ENCODE results near the gene FGD2.

DNA sequence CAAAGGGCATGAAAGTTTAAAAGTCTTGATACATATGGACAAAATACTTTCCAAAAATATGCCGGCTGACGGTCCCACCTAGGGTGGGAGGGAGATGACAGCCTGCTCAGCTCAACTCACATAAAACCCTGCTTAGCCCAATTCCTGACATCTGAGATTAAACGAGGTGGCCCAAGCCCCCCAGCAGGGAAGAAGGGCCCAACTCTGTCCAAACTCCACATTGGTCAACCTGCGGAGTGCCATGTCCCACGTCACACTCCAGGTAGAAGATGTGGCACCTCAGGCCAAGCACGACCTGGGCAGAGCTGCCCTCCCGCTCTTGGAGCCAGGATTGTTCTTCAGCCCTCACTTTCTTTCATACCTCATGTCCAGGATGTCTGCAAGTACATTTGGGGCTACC lies 48.2 kb downstream of the FGD2 start:
- TF ChIP-seq, protein P1, sequence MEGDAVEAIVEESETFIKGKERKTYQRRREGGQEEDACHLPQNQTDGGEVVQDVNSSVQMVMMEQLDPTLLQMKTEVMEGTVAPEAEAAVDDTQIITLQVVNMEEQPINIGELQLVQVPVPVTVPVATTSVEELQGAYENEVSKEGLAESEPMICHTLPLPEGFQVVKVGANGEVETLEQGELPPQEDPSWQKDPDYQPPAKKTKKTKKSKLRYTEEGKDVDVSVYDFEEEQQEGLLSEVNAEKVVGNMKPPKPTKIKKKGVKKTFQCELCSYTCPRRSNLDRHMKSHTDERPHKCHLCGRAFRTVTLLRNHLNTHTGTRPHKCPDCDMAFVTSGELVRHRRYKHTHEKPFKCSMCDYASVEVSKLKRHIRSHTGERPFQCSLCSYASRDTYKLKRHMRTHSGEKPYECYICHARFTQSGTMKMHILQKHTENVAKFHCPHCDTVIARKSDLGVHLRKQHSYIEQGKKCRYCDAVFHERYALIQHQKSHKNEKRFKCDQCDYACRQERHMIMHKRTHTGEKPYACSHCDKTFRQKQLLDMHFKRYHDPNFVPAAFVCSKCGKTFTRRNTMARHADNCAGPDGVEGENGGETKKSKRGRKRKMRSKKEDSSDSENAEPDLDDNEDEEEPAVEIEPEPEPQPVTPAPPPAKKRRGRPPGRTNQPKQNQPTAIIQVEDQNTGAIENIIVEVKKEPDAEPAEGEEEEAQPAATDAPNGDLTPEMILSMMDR (IDR thresholded peaks at IDR 0.05), result no peak
- TF ChIP-seq POLR2A (IDR thresholded peaks at IDR 0.05), result no peak

All from lower leg skin (tissue), 3 donors.